ENCODE data around the gene LMO3. TPM values are rescaled to one million over a fixed set of nuclear protein-coding genes. Genes with fewer than 3 reads are reported as not detected.

Gene LMO3
- total and polyA plus RNA-seq, 4 donors: 0.13 to 1.2 TPM; not detected in 2

DNA sequence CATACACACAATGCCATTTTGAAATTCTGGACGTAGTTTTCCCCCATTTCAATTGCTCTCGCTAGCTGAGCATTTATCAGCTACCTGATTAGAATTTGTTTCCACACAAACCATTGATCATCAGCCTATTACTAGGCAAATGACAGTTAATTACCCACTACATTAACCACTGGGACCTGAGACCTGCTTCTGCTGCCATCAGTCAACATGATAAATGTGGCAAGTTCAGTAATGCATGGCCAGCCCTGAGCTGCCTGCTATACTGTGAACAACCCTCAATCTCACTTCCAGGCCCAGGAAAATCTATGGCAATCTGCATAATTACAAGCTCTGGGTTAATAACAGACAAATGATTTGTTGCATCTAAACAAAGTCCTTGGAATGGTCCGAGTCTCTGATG is 43.5 kb downstream of the LMO3 start:
- Histone ChIP-seq H3K9me3 (ENCODE audit: control insufficient read depth in 4 of 4, low read length in 3 of 4) (no peaks in the 10 kb centered on the region), H3K27me3 (ENCODE audit: control insufficient read depth in 4 of 4, insufficient read depth in 4 of 4, low read length in 3 of 4) (no peaks in the 10 kb centered on the region), H3K9ac (ENCODE audit: low read depth in 1 of 2, low read length in 2 of 2) (no peak overlapping the region), H3K4me3 (ENCODE audit: low read depth in 1 of 3, low read length in 3 of 3) (no peak overlapping the region), H3K4me1 (ENCODE audit: control insufficient read depth in 4 of 4, insufficient read depth in 4 of 4, low read length in 3 of 4) (no peaks in the 10 kb centered on the region), H3K27ac (ENCODE audit: low read depth in 1 of 2, low read length in 2 of 2) (no peak overlapping the region), H3K36me3 (ENCODE audit: control insufficient read depth in 4 of 4, insufficient read depth in 3 of 4, low read depth in 1 of 4, low read length in 3 of 4) (no peaks in the 10 kb centered on the region)
- DNase-seq (ENCODE audit: low spot score): no peak
- no peak for TF ChIP-seq SP1 (IDR thresholded peaks at IDR 0.05)
- WGBS: 84% methylated on average over 3 of the region's 3 CpGs

DNA sequence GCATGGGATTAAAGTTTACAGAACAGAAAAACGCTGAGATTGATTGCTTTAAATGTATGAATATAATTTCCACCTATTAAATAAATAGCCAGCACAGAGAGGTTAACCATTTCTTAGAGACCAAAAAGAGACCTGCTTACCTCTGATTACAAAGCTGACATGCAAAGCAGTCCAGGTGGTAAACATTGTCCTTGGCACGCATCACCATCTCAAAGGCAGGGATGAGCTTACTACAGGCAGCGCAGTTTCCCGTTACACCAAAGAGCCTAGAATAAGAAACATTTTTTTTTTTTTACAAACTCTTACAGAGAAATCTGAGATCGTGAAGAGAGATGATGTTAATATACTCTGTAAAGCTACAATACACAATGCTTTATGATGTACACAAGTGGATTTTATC is 45.7 kb downstream of the LMO3 start:
- WGBS: 77% methylated on average over 5 of the region's 5 CpGs
- Histone ChIP-seq H3K36me3 (ENCODE audit: control insufficient read depth in 4 of 4, insufficient read depth in 3 of 4, low read depth in 1 of 4, low read length in 3 of 4) (no peaks in the 10 kb centered on the region), H3K27me3 (ENCODE audit: control insufficient read depth in 4 of 4, insufficient read depth in 4 of 4, low read length in 3 of 4) (no peaks in the 10 kb centered on the region), H3K9me3 (ENCODE audit: control insufficient read depth in 4 of 4, low read length in 3 of 4) (no peaks in the 10 kb centered on the region), H3K4me3 (ENCODE audit: low read depth in 1 of 3, low read length in 3 of 3) (no peak overlapping the region), H3K4me1 (ENCODE audit: control insufficient read depth in 4 of 4, insufficient read depth in 4 of 4, low read length in 3 of 4) (no peaks in the 10 kb centered on the region), H3K27ac (ENCODE audit: low read depth in 1 of 2, low read length in 2 of 2) (no peak overlapping the region), H3K9ac (ENCODE audit: low read depth in 1 of 2, low read length in 2 of 2) (no peak overlapping the region)
- DNase-seq (ENCODE audit: low spot score): no peak
- no peak for TF ChIP-seq RAD21 (IDR thresholded peaks at IDR 0.05)
- TF ChIP-seq, protein P1, sequence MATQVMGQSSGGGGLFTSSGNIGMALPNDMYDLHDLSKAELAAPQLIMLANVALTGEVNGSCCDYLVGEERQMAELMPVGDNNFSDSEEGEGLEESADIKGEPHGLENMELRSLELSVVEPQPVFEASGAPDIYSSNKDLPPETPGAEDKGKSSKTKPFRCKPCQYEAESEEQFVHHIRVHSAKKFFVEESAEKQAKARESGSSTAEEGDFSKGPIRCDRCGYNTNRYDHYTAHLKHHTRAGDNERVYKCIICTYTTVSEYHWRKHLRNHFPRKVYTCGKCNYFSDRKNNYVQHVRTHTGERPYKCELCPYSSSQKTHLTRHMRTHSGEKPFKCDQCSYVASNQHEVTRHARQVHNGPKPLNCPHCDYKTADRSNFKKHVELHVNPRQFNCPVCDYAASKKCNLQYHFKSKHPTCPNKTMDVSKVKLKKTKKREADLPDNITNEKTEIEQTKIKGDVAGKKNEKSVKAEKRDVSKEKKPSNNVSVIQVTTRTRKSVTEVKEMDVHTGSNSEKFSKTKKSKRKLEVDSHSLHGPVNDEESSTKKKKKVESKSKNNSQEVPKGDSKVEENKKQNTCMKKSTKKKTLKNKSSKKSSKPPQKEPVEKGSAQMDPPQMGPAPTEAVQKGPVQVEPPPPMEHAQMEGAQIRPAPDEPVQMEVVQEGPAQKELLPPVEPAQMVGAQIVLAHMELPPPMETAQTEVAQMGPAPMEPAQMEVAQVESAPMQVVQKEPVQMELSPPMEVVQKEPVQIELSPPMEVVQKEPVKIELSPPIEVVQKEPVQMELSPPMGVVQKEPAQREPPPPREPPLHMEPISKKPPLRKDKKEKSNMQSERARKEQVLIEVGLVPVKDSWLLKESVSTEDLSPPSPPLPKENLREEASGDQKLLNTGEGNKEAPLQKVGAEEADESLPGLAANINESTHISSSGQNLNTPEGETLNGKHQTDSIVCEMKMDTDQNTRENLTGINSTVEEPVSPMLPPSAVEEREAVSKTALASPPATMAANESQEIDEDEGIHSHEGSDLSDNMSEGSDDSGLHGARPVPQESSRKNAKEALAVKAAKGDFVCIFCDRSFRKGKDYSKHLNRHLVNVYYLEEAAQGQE (IDR thresholded peaks at IDR 0.05): no peak
- TF ChIP-seq, protein P2, sequence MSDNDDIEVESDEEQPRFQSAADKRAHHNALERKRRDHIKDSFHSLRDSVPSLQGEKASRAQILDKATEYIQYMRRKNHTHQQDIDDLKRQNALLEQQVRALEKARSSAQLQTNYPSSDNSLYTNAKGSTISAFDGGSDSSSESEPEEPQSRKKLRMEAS (IDR thresholded peaks at IDR 0.05): no peak
- TF ChIP-seq, protein P3, sequence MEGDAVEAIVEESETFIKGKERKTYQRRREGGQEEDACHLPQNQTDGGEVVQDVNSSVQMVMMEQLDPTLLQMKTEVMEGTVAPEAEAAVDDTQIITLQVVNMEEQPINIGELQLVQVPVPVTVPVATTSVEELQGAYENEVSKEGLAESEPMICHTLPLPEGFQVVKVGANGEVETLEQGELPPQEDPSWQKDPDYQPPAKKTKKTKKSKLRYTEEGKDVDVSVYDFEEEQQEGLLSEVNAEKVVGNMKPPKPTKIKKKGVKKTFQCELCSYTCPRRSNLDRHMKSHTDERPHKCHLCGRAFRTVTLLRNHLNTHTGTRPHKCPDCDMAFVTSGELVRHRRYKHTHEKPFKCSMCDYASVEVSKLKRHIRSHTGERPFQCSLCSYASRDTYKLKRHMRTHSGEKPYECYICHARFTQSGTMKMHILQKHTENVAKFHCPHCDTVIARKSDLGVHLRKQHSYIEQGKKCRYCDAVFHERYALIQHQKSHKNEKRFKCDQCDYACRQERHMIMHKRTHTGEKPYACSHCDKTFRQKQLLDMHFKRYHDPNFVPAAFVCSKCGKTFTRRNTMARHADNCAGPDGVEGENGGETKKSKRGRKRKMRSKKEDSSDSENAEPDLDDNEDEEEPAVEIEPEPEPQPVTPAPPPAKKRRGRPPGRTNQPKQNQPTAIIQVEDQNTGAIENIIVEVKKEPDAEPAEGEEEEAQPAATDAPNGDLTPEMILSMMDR (IDR thresholded peaks at IDR 0.05; ENCODE audit: low read depth, low read length, missing input control): no peak
- no peak for TF ChIP-seq FOXA2 (IDR thresholded peaks at IDR 0.05)
- TF ChIP-seq, protein P4, sequence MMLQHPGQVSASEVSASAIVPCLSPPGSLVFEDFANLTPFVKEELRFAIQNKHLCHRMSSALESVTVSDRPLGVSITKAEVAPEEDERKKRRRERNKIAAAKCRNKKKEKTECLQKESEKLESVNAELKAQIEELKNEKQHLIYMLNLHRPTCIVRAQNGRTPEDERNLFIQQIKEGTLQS (IDR thresholded peaks at IDR 0.05): no peak
- no peak for TF ChIP-seq TAF1 (conservative IDR thresholded peaks at IDR 0.05)
- TF ChIP-seq HNF4A (conservative IDR thresholded peaks at IDR 0.05): no peak
- TF ChIP-seq, protein P5, sequence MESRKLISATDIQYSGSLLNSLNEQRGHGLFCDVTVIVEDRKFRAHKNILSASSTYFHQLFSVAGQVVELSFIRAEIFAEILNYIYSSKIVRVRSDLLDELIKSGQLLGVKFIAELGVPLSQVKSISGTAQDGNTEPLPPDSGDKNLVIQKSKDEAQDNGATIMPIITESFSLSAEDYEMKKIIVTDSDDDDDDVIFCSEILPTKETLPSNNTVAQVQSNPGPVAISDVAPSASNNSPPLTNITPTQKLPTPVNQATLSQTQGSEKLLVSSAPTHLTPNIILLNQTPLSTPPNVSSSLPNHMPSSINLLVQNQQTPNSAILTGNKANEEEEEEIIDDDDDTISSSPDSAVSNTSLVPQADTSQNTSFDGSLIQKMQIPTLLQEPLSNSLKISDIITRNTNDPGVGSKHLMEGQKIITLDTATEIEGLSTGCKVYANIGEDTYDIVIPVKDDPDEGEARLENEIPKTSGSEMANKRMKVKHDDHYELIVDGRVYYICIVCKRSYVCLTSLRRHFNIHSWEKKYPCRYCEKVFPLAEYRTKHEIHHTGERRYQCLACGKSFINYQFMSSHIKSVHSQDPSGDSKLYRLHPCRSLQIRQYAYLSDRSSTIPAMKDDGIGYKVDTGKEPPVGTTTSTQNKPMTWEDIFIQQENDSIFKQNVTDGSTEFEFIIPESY (IDR thresholded peaks at IDR 0.05): no peak
- no peak for TF ChIP-seq FOXA1 (IDR thresholded peaks at IDR 0.05)
- TF ChIP-seq SP1 (IDR thresholded peaks at IDR 0.05): no peak
- no peak for TF ChIP-seq EGR1 (IDR thresholded peaks at IDR 0.05; ENCODE audit: low read depth in 2 of 2)
- no peak for TF ChIP-seq YY1 (IDR thresholded peaks at IDR 0.05)
- no peak for TF ChIP-seq GABPA (IDR thresholded peaks at IDR 0.05 in 1 of 2, conservative IDR thresholded peaks at IDR 0.05 in 1 of 2)

Measured in liver (tissue), 9 donors.